Thyroid gland (tissue), 4 donors: ENCODE results near the gene LYVE1. TPM values are rescaled to one million over a fixed set of nuclear protein-coding genes. Genes with fewer than 3 reads are reported as not detected.

Experiments used
- DNase-seq, 2 donors: peaks; one replicate each; pipeline ENCODE4 v3.0.0-alpha.2; 2019
- H3K27ac ChIP-seq, 3 donors: fragments of 200-600 bp; sonication (generic); 1 replicate in 2 of 3; 2 replicates in 1 of 3; pipeline ENCODE4 v1.5.1; 2016 to 2019; ENCODE audit warnings: mild to moderate bottlenecking in 1 of 3, moderate library complexity in 1 of 3
- H3K27me3 ChIP-seq: fragments of 200-600 bp; sonication (generic); one replicate; pipeline ENCODE4 v1.5.1; 2019
- H3K36me3 ChIP-seq, 2 donors: fragments of 200-600 bp; sonication (generic); one replicate each; pipeline ENCODE4 v1.5.1; 2016 to 2019
- H3K4me1 ChIP-seq, 2 donors: fragments of 200-600 bp; sonication (generic); one replicate each; pipeline ENCODE4 v1.5.1; 2017 to 2019
- H3K4me3 ChIP-seq, 3 donors: fragments of 200-600 bp; sonication (generic); replicated peaks in 1 of 3; 1 replicate in 2 of 3; 2 replicates in 1 of 3; pipeline ENCODE4 v1.5.1; 2016; ENCODE audit warnings: mild to moderate bottlenecking in 1 of 3
- H3K9me3 ChIP-seq: fragments of 200-600 bp; sonication (generic); one replicate; pipeline ENCODE4 v1.5.1; 2017
- CTCF ChIP-seq, 6 experiments: fragments of 200-600 bp in 3 of 6; fragments of 450-650 bp in 3 of 6; sonication (generic) in 3 of 6; IDR thresholded peaks; one replicate each; pipeline ENCODE4 v1.5.1; 2016 to 2019; ENCODE audit warnings: antibody characterized with exemption in 6 of 6, mild to moderate bottlenecking in 2 of 6, inconsistent platforms in 1 of 6, moderate library complexity in 1 of 6
- POLR2A ChIP-seq, 2 donors: fragments of 450-650 bp; IDR thresholded peaks; one replicate each; pipeline ENCODE4 v1.6.1; 2017; ENCODE audit warnings: antibody characterized with exemption in 2 of 2, mild to moderate bottlenecking in 2 of 2, moderate library complexity in 1 of 2
- WGBS, 2 donors: methylation state at CpG; one replicate each; pipeline ENCODE4 v1.1.5; 2017; 5-methylcytosine and 5-hydroxymethylcytosine counted together
- intact Hi-C: fragments of 100-400 bp; cut with DNase I; formaldehyde crosslinking; loops from one replicate; pipeline ENCODE4 v1.15.1; 2023
- total RNA-seq, 4 donors: library from RNA; depleted of rRNA; stranded (reverse); fragments of >200 nt; gene quantifications; one replicate each; pipeline ENCODE4 v1.2.3, GENCODE V29; 2016

LYVE1 gene
- total RNA-seq, 4 donors from 2014 or later: 27.2 to 185 (median 73.5) TPM

GRCh38 chr11:10592331-10592730, 23.9 kb upstream of the LYVE1 start:
- WGBS, 2 donors: 52 to 60% methylated on average over 2 of the region's 2 CpGs
- Histone ChIP-seq H3K36me3 (no peaks in the 10 kb centered on the region), H3K4me1 (no peaks in the 10 kb centered on the region), H3K4me3 (no peak overlapping the region), H3K27ac (no peak overlapping the region), H3K9me3 (no peaks in the 10 kb centered on the region), H3K27me3 (no peaks in the 10 kb centered on the region)
- intact Hi-C loops: no loop called here
- DNase-seq: no peak
- TF ChIP-seq POLR2A (IDR thresholded peaks at IDR 0.05): no peak
- no peak for TF ChIP-seq CTCF (IDR thresholded peaks at IDR 0.05)

- no peaks in the 10 kb centered on the region for H3K36me3 ChIP-seq
- TF ChIP-seq POLR2A (IDR thresholded peaks at IDR 0.05) (no peak), CTCF (IDR thresholded peaks at IDR 0.05) (no peak)
Observed at GRCh38 chr11:10591741-10592140, 23.3 kb upstream of the LYVE1 start.

GRCh38 chr11:10590218-10590915, 21.9 kb upstream of the LYVE1 start:
- Histone ChIP-seq H3K27ac (no peak overlapping the region), H3K27me3 (no peaks in the 10 kb centered on the region), H3K36me3 (no peaks in the 10 kb centered on the region), H3K4me1 (no peaks in the 10 kb centered on the region), H3K9me3 (no peaks in the 10 kb centered on the region), H3K4me3 (no peak overlapping the region)
- intact Hi-C loops: no loop called here
- DNase-seq: no peak
- 76 to 85% methylated on average over 2 of the region's 2 CpGs for WGBS, 2 donors
- TF ChIP-seq POLR2A (IDR thresholded peaks at IDR 0.05) (no peak), CTCF (IDR thresholded peaks at IDR 0.05) (no peak)

More at GRCh38 chr11:10591741-10592140, 23.3 kb upstream of the LYVE1 start:
- Histone ChIP-seq H3K4me3 (no peak overlapping the region), H3K9me3 (no peaks in the 10 kb centered on the region), H3K27me3 (no peaks in the 10 kb centered on the region), H3K4me1 (no peaks in the 10 kb centered on the region), H3K27ac (no peak overlapping the region)
- 59 to 68% methylated on average over 2 of the region's 2 CpGs for WGBS, 2 donors
- no peak for DNase-seq
- intact Hi-C loops: no loop called here

GRCh38 chr11:10588904-10589303, 20.4 kb upstream of the LYVE1 start:
- no peaks in the 10 kb centered on the region for H3K9me3 ChIP-seq
- no peaks in the 10 kb centered on the region for H3K27me3 ChIP-seq
- H3K27ac ChIP-seq: no peak overlapping the region
- 82 to 83% methylated on average over 2 of the region's 2 CpGs for WGBS, 2 donors
- no peak for TF ChIP-seq POLR2A (IDR thresholded peaks at IDR 0.05)
- no peak for TF ChIP-seq CTCF (IDR thresholded peaks at IDR 0.05)
- no peaks in the 10 kb centered on the region for H3K4me1 ChIP-seq
- DNase-seq: no peak
- no peaks in the 10 kb centered on the region for H3K36me3 ChIP-seq
- intact Hi-C loops: no loop called here
- H3K4me3 ChIP-seq: no peak overlapping the region

GRCh38 chr11:10587995-10588394, 19.5 kb upstream of the LYVE1 start:
- Histone ChIP-seq H3K27me3 (no peaks in the 10 kb centered on the region), H3K36me3 (no peaks in the 10 kb centered on the region), H3K27ac (no peak overlapping the region), H3K9me3 (no peaks in the 10 kb centered on the region), H3K4me3 (no peak overlapping the region), H3K4me1 (no peaks in the 10 kb centered on the region)
- TF ChIP-seq CTCF (IDR thresholded peaks at IDR 0.05) (no peak), POLR2A (IDR thresholded peaks at IDR 0.05) (no peak)
- 82 to 86% methylated on average over 3 of the region's 3 CpGs for WGBS, 2 donors
- no peak for DNase-seq
- intact Hi-C loops: no loop called here
